GM18951 (cell line): ENCODE measurements around the gene C1orf87.

ENCODE experiments used
- POLR2A ChIP-seq: IDR thresholded peaks from 4 replicates; pipeline ENCODE4 v1.6.1; 2011; ENCODE audit warnings: mild to moderate bottlenecking; ENCODE audit not compliant: insufficient read length, insufficient read depth; ENCODE audit errors: extremely low read depth
- in situ Hi-C: fragments of 300-500 bp; cut with MboI; formaldehyde crosslinking; loops from one replicate; pipeline ENCODE4 v1.12.0; 2022; ENCODE audit warnings: low sequenced_read_pairs, mixed read lengths, inconsistent platforms; ENCODE audit not compliant: unreplicated experiment

Gene C1orf87

GRCh38 chr1:60088620-60089155, 15.1 kb upstream of the C1orf87 start:
- in situ Hi-C loops, result no loop called here
- no peak for TF ChIP-seq POLR2A

DNA sequence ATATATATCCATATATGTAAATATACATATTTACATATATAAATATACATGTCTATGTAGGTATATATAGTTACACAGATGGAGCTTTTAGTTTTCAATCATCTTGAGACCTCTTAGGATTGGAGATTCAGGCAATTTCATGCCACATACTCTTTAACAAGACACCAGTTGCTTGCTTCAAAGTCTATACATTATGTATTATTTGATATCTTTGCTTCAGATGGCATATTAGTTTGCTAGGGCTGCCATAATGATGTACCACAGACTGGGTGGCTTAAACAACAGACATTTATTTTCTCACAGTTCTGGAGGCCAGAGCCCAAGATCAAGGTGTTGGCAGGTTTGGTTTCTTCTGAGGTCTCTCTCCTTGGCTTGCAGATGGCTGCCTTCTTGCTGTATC, 14.1 kb upstream of the C1orf87 start:
- TF ChIP-seq POLR2A, result no peak
- in situ Hi-C loops, result no loop called here

DNA sequence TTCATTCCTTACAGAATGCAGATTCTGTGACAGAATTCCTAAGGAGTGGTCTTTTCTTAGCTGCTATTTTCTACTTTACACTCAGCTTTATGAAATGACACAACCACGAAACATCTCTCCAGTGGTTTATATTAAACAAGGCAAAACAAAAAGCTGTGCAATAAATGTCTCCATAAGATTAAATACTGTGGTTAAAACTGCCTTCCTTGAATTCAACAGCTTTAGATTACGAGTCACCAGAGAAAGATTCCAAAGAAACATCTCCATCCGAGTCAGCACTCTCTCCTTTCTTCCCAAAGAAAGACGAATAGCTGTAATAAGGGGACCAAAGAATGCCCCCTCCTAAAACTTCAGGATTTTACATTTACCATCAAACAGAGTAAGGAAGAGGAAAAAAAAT, 4.6 kb upstream of the C1orf87 start:
- in situ Hi-C loops, result no loop called here
- TF ChIP-seq POLR2A, result no peak

GRCh38 chr1:60071296-60071695, 2.3 kb downstream of the C1orf87 start:
- TF ChIP-seq POLR2A, result no peak
- in situ Hi-C loops, result no loop called here

GRCh38 chr1:60069691-60070090, 3.9 kb downstream of the C1orf87 start:
- in situ Hi-C loops, result no loop called here
- TF ChIP-seq POLR2A, result no peak

DNA sequence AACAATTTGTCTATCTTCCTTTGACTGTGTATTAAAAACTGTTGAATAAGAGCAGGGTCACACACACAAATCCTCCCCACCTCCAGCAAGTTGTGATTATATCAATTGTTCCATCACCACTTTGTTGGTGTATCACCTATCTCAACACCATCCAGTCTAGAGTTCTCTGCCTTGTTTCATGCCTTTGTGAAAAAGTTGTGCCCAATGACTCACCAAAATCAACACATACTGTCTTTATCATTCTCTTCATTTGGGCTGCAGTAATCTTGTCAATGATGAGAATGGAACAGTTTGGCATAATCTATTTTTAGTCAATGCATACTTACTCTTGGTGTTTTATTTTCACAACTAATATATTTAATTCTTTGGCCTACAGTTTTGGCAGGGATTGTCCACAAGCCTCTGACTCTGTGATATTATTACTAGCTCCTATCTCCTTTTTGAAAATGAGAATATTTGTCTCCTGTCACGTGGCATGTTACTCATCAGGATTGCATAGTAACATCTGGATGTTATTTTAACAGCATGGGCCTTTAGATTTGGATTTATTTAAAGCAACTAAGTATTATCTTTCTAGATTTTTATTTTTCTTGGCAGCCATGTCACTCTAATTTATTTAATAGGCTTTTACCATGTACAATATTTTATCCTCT, 5.1 kb downstream of the C1orf87 start:
- TF ChIP-seq POLR2A, result no peak
- in situ Hi-C loops, result no loop called here

GRCh38 chr1:60066001-60066400, 7.6 kb downstream of the C1orf87 start:
- in situ Hi-C loops, result no loop called here
- TF ChIP-seq POLR2A, result no peak

- in situ Hi-C loops, result no loop called here
- TF ChIP-seq POLR2A, result no peak
Observed at GRCh38 chr1:60065199-60065598, 8.4 kb downstream of the C1orf87 start.

GRCh38 chr1:60063561-60063960, 10.0 kb downstream of the C1orf87 start:
- in situ Hi-C loops, result no loop called here
- no peak for TF ChIP-seq POLR2A

GRCh38 chr1:60059468-60059867, 14.1 kb downstream of the C1orf87 start:
- no peak for TF ChIP-seq POLR2A
- in situ Hi-C loops, result no loop called here

GRCh38 chr1:60055336-60055735, 18.2 kb downstream of the C1orf87 start:
- no peak for TF ChIP-seq POLR2A
- in situ Hi-C loops, result no loop called here

DNA sequence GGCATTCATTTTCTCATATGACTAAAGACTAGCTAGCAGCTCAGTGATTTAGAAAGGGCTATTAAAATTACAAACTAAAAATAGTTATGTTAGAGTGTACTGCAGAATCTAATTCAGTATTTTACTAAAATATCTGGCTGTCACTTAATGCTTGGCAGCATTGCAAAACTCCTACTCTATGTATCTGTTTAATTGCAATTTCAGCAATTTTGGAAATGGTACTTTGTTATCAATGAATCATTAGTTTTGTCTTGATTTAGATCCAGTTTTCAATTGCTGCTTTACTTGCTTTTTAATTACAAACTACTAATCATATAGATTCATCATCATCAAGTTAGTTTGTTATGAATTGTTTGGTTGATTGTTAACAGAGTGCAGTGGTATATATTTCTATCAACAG, 19.2 kb downstream of the C1orf87 start:
- no peak for TF ChIP-seq POLR2A
- in situ Hi-C loops, result no loop called here

DNA sequence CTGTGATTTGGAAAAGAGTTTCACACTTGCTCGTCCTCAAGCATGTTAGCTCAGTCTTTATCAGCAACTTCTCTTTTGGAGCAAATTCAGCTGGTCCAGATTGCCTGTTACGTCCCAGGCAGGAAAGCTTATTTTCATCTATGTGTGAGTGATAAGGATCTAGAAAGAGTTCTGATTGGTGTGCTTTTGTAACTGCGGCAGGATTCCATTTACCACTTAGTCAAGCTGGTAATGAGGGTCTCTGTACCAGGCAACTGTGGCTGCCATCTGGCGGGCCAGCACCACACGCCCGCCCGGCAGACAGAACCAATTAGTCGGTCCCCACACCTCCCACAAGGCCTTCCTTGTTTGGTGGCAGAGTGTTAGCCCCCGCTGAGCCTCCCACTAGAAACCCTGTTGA, 21.0 kb downstream of the C1orf87 start:
- in situ Hi-C loops, result no loop called here
- no peak for TF ChIP-seq POLR2A

DNA sequence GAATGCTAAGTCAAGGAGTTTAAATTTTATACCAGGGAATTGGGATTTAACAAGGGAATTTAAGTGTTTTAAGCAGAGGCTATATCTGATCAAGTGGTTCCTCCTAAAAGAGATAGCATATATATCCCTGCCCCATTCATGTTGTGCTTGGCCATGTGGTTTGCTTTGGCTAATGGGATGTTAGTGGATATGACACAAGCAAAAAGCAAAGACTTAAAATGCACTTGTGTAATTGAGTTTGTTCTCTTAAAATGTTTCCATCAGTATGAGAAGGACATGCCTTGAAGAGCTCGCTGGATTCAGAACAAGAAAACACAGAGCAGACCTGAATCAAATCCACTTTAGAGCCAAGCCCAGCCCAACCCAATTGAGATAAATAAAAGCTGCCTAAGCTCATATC, 22.4 kb downstream of the C1orf87 start:
- in situ Hi-C loops, result no loop called here
- no peak for TF ChIP-seq POLR2A
